SKM-1 (cell line): ENCODE data around the gene NR2C1.
A peak's percentile ranks its signal among the peaks of the same experiment; 100 is the strongest.
"Not testable (repeated sequence)": the region's sequence is repeated elsewhere in the genome, so short reads cannot be mapped to it uniquely, and the experiment has no call there.

Source experiments
- DNase-seq: peaks from one replicate; lab custom pipeline; 2025; ENCODE audit not compliant: unreplicated experiment; lab: John Stamatoyannopoulos, UW

The NR2C1 gene

GRCh38 chr12:95072900-95073697, at the start of gene NR2C1:
NR2C1 (minus strand) TSS chr12:95073618; CDS start chr12:95067384, 6,234 bp downstream.
- peak; percentile 50 for DNase-seq

GRCh38 chr12:95118788-95119179, 45.4 kb upstream of the NR2C1 start:
- no peak for DNase-seq

- no peak for DNase-seq
Observed at GRCh38 chr12:95118138-95118787, 44.8 kb upstream of the NR2C1 start.

- DNase-seq: peak; percentile 3
Observed at GRCh38 chr12:95117178-95117599, 43.8 kb upstream of the NR2C1 start.

- DNase-seq: no peak
Observed at GRCh38 chr12:95116773-95117172, 43.4 kb upstream of the NR2C1 start.

GRCh38 chr12:95116341-95116740, 42.9 kb upstream of the NR2C1 start:
- DNase-seq: no peak

- DNase-seq: no peak
Observed at GRCh38 chr12:95115641-95116040, 42.2 kb upstream of the NR2C1 start.

- DNase-seq: no peak
Observed at GRCh38 chr12:95114766-95115405, 41.5 kb upstream of the NR2C1 start.

GRCh38 chr12:95107362-95107761, 33.9 kb upstream of the NR2C1 start:
- no peak for DNase-seq

GRCh38 chr12:95105540-95105939, 32.1 kb upstream of the NR2C1 start:
- no peak for DNase-seq

GRCh38 chr12:95104919-95105452, 31.6 kb upstream of the NR2C1 start:
- DNase-seq: no peak

- no peak for DNase-seq
Observed at GRCh38 chr12:95102916-95103671, 29.7 kb upstream of the NR2C1 start.

- not testable (repeated sequence) for DNase-seq
Observed at GRCh38 chr12:95101957-95102356, 28.5 kb upstream of the NR2C1 start.

GRCh38 chr12:95100264-95101190, 27.1 kb upstream of the NR2C1 start:
- DNase-seq: no peak

- no peak for DNase-seq
Observed at GRCh38 chr12:95099270-95099790, 25.9 kb upstream of the NR2C1 start.

GRCh38 chr12:95096852-95097251, 23.4 kb upstream of the NR2C1 start:
- no peak for DNase-seq

GRCh38 chr12:95096378-95096777, 23.0 kb upstream of the NR2C1 start:
- DNase-seq: no peak

GRCh38 chr12:95095866-95096265, 22.4 kb upstream of the NR2C1 start:
- not testable (repeated sequence) for DNase-seq

GRCh38 chr12:95089462-95089861, 16.0 kb upstream of the NR2C1 start:
- no peak for DNase-seq

- no peak for DNase-seq
Observed at GRCh38 chr12:95088379-95088778, 15.0 kb upstream of the NR2C1 start.
